ENCODE data around the gene ZNF414.

The ZNF414 gene

DNA sequence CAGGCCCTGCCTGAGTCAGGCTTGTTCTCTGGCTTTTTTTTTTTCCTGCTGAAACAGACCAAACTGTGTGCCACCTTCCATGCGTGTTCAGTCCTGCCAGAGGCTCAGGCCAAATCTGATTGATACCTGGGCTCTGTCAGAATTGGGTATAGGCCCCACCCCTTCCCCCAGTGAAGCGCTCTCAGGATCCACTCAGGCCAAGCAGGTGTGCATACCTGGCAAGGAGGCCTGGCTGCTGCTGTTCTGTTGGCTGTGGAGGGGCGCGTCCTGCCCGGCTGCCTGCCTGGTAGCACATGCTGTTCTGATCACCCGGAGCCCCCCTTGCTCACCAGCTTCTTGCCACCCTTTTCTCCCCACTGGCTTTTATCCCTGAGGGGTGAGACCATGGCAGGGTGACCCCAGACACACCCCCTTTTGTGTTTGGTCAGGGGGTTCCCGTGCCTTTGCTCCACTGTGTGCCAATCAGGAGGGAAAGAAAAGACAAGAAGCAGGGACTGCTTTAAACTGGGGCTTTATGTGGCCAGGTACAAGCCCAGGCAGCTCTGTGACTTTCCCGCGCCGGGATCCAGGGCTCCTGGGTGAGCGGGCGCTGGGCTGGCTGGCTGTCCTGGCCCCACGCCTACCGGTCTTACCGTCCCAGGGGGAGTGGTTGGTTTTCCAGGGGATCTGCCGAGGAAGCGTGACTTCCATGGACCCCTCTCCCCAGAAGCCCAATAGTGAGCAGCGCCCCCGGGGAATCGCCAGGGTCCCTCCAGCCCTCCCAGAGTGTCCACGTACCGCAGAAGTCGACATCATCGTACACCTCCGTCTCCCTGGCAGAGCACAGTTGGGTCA is 24.2 kb downstream of the ZNF414 start:
- DNase-seq = no peak

DNA sequence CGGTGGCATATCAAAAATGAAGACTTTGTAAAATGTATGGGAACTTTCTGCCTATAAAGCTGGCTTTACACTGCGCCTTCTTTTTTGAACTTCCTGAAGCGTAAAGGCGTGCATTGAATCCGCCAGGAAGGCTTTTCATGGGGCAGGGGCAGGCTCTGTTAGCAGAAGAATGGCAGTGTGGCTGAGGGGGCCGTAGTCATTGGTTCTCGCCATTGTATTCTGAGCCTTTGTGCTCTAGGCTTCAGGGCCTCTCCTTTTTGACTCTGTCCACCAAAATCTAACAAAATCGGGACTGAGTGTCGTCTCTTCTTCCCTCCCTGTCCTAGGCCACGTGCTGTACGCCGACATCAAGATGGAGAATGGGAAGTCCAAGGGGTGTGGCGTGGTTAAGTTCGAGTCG is 25.6 kb downstream of the ZNF414 start:
- DNase-seq = no peak

DNA sequence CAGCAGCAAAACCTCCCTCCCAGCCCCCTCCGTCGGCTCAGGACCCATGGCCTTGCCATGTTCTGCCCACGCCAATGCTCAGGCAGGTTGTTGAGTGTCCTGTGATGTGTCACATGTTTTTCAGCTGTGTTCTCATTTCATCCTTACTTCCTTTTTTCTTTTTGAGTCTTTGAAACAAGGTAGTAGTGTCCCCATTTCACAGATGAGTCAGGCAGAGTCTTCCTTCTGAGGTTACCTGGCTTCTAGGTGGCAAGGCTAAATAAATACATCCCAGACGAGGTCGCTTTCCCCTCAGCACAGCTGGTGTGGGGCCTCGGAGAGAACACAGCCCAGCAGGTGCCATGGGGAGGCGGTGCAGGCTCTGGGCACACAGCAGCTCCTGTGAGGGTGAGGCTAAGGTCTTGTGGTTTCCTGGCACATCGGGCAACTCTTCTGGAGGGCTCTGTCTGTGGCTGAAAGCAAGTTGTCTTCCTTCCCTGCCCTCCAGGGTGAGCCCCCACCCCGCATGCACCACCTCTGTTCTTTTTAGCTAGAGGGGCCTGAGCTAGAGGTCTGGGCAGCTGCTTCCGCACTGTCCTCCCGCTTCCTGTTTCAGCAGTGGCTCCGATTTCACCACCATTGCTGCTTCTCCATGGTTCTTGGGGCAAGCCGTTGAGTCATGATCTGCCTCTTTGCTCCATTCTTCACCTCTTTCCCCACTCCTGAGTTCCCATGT is 26.7 kb downstream of the ZNF414 start:
- DNase-seq = no peak

DNA sequence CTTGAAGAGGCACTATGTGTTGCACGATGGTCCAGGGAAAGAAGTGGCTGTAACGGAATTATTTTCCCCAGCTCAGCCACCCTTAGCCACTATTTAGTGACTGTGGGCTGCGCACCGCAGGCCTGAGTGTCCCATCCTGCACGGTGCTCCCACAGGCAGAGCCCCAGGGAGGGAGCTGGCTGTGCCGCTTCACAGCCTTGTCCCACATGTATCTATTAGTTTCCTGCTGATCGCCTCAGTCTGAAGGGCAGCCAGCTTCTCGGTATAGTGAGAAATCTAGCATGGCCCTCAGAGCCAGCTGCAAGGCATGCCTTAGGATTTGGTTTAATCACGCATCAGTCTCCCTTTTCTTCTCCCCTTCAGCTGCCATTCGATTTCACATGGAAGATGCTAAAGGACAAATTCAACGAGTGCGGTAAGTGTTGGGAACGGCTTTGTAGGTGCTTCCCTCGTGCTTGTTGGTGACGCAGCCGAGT is 27.3 kb downstream of the ZNF414 start:
- DNase-seq = no peak

DNA sequence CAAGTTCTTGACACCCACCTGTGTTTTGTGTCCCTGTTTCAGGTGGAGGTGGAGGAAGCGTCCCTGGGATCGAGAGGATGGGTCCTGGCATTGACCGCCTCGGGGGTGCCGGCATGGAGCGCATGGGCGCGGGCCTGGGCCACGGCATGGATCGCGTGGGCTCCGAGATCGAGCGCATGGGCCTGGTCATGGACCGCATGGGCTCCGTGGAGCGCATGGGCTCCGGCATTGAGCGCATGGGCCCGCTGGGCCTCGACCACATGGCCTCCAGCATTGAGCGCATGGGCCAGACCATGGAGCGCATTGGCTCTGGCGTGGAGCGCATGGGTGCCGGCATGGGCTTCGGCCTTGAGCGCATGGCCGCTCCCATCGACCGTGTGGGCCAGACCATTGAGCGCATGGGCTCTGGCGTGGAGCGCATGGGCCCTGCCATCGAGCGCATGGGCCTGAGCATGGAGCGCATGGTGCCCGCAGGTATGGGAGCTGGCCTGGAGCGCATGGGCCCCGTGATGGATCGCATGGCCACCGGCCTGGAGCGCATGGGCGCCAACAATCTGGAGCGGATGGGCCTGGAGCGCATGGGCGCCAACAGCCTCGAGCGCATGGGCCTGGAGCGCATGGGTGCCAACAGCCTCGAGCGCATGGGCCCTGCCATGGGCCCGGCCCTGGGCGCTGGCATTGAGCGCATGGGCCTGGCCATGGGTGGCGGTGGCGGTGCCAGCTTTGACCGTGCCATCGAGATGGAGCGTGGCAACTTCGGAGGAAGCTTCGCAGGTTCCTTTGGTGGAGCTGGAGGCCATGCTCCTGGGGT is 28.2 kb downstream of the ZNF414 start:
- no peak for DNase-seq

DNA sequence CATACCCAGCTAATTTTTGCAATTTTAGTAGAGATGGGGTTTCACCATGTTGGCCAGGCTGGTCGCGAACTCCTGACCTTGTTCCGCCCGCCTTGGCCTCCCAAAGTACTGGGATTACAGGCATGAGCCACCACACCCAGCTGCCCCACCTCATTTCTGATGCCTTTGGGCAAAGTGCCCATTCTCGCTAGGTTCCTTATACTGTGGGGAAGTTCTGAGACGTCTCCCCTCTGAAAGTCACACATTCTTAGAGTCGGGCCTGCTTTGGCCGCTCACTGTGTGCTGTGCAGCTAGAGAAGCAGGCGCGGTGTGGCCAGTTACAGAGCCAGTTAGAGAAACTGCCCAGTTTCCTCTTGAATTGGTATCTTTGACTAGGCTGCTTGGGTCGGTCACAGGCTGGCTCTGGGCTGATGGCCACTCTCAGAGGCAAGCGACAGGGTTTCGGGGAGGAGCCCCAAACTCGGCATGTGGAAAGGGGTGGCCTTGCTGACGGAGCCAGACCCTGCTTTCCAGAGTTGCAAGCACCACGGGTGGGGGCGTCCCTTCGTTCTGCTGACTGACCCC is 29.6 kb downstream of the ZNF414 start:
- DNase-seq = no peak

DNA sequence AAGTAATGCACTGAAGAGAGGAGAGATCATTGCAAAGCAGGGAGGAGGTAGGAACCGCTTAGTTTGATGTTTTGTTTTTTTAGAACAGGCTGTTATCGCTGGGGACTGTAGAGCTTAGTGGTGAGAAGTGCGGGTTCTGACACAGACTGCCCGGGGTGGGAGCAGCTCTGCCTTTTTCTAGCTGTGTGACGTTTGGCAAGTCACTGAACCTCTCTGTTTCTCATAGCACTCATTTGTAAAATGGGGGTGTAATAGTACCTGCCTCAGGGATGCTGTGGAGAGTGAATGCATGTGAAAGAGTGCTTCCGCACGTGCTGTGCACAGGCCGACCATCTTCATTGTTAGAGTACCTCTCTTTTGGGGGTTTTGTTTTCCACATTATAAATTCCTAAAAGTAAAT is 30.8 kb downstream of the ZNF414 start:
- no peak for DNase-seq

DNA sequence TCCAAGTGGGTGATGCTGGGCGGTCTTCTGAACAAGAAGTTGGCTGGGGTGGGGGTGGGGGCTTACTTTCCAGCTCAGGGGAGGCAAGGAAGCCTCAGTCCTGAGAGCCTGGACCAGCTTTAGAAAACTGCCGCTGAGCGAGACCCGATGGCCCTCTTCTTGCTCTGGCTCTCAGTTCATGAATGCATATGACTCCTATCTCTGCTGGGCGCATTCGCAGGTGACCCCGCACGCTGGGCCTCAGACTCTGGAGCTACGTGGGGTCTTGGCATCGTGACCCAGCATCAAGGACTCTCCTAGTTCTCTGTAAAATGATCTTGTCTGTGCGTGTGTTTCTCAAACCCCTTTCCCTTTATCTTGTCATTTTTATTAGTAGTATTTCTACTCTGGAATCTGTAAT is 31.3 kb downstream of the ZNF414 start:
- no peak for DNase-seq

DNA sequence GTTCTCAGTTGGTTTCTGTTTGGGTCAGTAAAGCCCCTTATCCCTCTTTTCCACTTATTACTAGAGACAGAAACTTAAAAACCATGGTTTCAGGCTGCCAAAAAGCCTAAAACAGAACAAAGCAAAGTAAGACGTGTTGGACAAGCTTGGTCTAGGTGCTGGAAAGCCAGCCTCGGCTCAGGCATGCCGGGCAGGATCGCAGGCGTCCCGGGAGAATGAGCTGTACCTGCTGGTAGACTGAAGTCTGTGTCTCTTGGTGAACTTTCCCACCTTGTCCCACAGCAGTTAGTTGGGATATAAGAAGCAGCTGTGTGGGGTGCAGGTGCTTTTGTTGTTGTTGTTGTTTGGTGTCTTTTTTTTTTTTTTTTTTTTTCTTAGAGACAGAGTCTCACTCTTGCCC is 32.4 kb downstream of the ZNF414 start:
- no peak for DNase-seq

DNA sequence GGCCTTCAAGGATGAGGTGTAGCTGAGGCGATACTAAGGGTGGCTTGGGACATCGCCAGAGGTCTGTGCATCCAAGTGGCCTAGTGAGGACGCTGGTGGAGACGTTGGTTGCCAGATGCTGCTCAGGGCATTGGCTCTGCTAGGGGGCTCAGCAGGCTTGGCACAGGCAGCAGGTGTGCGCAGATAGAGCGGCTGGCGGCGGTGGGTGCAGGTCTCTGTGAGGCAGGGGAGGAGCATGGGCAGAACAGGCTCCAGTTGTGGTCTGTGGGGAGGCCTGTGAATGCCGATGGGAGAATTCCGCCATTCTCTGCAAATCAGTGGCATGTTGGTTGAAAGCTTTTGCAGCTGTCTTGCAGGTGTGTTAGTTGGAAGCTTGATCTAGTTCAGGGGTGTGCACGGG is 32.8 kb downstream of the ZNF414 start:
- no peak for DNase-seq

DNA sequence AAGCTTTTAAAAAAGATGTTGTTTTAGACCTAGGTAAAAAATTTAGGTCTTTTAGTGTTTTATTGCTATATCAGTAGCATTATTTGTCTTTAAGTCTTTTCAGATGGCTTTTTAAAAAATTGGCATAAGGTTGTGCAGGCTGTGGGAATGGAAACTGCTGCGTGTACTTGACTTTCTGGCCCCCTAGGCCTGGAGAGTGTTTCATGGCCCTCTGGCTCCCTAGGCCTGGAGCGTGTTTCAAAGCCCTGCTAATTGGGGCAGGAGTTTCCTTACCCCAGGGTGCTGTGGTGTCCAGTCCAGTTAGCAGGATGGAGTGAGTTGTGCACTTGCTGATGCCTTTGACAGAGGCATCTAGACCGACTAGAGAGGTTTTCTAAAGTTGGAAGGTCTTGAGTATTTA is 35.4 kb downstream of the ZNF414 start:
- DNase-seq = no peak

DNA sequence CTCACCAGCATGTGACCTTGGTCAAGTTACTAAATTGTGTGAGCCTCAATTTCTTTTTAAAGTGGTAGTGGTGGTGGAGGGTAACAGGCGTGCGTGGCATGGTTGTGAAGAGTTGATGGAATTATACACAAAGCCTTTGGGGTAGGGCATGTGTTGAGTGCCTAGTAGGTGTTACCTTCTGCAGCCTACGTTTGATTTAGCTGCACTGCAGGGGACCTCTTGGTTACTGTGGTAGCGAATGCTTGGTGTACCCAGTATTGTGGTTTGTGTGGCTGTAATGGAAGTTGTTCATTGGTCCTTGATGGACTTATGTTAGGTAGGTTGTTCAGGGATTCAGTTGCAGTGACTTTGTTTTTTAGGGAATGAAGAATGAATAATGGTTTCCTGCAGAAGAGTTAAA is 36.1 kb downstream of the ZNF414 start:
- DNase-seq = no peak

DNA sequence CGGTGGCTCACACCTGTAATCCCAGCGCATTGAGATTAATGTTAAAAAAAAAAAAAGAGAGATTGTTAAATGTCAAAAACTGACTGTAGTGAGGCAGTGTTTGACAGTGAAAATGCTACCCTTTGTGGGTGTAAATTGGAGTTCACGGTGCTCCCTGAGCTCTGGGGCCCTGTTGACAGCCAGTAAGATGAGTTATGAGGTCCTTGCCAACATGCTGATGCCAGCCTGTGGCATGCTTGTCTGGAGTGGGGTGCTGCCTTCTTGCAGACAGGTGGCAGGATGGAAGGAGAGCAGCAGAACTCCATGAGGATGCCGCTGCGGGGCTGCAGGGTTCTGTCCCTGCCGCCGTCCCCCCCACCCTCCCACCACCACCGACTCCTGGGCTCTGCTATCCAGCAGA is 37.4 kb downstream of the ZNF414 start:
- no peak for DNase-seq

DNA sequence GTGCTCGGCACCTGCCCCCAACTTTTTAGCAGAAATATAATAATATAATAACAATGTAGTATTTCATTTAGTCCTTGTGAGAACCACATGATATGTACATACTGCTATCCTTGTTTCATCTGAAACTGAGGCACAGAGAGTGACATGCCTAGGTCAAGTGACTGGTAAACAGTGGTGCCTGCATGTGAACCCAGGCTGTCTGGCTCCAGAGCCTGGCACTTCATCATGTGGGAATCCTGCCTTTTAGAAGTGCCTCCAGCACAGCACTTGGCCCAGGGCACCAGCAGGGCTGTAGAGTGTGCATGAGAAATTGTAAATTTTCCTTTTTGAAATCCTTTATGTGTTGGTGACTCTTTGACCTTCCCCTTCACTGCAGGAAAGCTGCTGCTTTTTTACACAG is 39.0 kb downstream of the ZNF414 start:
- no peak for DNase-seq

DNA sequence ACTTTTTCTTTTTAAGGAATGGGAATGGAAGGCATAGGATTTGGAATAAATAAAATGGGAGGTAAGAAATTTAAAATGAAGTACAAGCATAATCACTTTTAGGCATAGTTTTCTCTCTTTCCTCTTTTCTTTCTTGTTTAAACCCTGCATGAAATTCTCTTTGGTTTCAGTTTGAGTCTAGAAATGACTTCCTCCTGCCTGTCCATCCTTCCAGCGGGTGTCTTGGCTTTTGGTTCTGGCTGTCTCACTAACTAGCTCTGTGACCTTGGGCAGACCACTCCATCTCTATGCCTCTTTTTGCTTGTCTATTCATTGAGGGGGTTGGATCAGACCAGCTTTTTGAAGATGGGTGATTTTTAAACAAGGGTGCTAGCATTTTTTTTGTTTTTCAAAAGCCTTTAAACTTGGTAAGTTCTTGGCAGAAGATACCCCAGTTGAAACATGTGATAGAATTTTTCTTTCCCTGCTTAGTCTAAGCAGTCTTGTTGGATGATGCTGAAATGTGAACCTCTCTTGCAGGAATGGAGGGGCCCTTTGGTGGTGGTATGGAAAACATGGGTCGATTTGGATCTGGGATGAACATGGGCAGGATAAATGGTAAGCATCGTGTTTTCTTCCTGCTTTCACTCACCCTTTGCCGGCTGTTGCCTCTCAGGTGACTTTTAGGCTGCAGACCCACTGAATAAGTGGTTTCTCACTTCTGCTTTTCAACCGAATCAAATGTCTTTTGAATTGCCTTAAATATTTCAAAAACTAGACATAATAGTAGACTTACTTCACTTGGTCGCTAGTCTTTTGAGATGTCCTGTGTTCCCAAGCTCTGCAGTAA is 40.1 kb downstream of the ZNF414 start:
- DNase-seq = no peak

DNA sequence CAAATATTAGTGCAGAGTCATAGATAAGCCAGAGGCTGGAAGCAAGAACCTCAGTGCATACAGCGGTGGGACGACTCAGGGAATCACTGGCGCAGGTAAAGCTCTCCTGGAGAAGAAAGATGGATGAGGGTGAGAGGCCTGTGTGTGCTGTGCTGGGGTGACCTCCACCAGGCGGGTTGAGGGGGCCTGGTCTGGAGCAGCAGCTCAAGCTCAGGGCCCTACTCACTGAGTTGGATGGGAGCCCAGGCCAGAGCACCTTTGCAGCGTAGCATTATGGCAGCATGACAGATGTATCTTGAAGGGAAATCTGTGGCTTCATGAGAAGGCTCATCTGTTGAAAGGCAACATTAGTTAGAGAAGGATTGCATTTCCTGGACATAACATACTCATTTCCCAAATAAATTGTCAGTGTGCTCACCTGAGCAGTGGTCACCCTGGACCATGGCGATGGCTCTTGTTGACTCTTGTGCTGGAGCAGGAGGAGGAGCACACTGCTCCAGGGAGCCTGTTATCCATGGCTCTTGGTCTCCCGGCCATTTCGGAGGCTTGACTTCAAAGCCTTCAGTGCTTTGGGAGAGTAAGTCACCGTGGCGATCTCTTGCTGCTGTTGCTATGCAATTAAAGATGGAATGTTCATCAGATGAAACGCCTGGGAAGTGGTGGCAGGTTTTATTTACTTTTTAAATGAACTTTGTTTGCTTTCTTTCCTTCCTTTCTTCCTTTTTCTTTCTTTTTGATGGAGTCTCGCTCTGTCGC is 44.2 kb downstream of the ZNF414 start:
- no peak for DNase-seq

DNA sequence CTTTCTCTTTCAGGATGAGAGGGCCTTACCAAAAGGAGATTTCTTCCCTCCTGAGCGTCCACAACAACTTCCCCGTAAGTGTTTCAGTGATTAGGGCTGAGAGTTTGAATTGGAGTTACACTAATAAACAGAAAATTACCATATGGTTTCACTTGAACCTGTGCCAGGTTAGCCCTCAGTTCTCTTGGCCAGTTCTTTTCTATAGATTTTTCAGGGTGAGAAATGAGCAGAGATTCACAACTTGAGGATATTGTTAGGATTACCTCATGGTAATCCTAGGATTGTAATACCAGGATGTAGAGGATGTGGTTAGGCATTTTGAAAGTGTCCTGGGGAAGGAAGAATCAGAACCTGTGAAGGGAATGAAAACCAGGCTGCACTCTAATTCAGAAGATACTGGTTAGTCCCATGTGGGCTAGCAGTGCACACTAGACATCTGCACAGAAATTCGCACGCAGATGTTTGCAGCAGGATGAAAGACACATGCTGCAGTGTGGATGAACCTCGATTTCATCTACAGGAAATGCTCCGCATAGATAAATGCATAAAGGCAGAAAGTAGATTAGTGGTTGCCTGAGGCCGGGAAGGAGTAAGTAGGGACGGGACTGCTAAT is 45.1 kb downstream of the ZNF414 start:
- no peak for DNase-seq

DNA sequence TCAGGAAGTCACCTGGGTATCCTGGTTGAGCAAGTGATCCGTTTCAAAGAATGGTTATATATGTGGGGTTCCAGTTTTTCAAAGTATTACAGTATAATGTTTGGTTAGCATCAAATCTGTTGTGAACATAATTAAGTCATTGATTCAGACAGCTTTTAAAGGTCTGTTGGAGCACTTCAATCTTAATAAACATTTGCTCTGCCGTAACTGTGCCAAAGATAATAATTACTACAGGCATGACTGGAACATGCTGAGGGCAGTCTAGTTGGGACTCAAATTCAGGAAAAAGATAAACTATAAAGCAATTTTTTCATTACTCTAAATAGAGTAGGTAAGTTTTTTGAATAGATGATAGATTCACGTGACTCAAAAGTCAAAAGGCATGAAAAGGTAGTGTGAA is 45.8 kb downstream of the ZNF414 start:
- no peak for DNase-seq

DNA sequence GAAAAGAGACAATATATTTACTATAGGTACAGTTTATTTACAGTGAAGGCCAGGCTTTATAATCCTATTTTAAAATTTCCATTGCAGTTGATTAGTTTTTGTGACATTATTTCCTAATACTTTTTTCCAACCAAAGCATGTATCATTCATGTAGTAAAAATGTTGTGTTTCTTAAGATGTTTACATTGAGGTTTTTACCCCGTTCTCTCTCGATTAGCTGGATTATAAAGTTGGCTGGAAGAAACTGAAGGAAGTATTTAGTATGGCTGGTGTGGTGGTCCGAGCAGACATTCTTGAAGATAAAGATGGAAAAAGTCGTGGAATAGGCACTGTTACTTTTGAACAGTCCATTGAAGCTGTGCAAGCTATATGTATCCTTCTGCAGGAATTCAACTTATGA is 47.9 kb downstream of the ZNF414 start:
- no peak for DNase-seq

DNA sequence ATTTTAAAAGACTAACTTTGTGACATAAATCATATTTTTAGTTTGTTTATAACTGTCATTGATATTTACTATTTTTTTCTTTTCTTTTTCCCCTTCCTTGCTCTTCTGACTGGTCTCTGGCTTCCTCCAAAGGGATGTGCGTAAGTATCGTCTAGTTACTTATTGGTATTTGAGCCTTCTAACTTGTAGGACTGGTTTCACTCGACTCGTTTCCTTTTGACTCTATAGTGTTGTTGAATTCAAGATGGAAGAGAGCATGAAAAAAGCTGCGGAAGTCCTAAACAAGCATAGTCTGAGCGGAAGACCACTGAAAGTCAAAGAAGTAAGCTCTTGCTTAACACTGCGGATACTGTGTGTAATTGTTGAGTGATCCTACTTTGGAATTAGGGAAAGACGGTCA is 50.6 kb downstream of the ZNF414 start:
- no peak for DNase-seq

DNA sequence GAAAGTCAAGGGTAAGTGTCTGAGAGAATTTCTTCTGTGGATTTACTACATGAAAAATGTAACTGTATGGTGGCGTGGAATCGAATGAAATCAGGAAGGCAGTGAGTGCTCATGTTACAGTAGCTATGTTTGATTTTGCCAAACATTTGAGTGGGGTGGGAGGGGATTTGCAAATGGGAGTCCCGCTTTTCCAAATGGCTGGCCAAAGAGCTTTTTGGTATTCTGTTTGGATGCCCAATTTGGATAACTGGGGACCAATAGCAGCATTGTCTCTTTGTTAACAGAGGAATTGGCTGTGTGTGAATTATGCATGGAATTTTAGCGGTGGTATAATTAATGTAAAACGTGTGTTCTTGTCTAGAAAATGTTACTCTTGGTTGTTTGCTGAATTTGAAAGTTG is 51.4 kb downstream of the ZNF414 start:
- DNase-seq = no peak
